GM12878 (cell line): ENCODE data around the gene SMC1B. TPM values are rescaled to one million over a fixed set of nuclear protein-coding genes. Genes with fewer than 3 reads are reported as not detected.
"Not testable (repeated sequence)": the region's sequence is repeated elsewhere in the genome, so short reads cannot be mapped to it uniquely, and the experiment has no call there.

Source experiments
- ATAC-seq: fragments of 200-7000 bp; cut with Tn5 transposase; 3 replicates; pipeline ENCODE4 v1.9.1; 2020; ENCODE audit warnings: mild to moderate bottlenecking, moderate library complexity
- BruUV-seq: library from RNA; stranded (reverse); fragments of 400-500 nt; replicated peaks from 2 replicates; lab custom pipeline; 2021; lab: Mats Ljungman, UMichigan
- CTCF ChIA-PET: fragments of 300-600 bp; sonication (Branson Sonifier 250); formaldehyde crosslinking; extraction: SDS; loops from one replicate; lab custom pipeline; 2021; ENCODE audit warnings: inconsistent platforms; lab: Yijun Ruan, JAX
- POLR2A ChIA-PET: fragments of 350-600 bp; formaldehyde crosslinking; extraction: SDS; loops from one replicate; lab custom pipeline; 2021; ENCODE audit warnings: inconsistent platforms; lab: Charles Lee
- RAD21 ChIA-PET: fragments of 300-600 bp; sonication (Branson Sonifier 250); formaldehyde crosslinking; loops from one replicate; lab custom pipeline; 2023; ENCODE audit warnings: antibody characterized with exemption; ENCODE audit not compliant: unreplicated experiment; lab: Charles Lee
- SMC1A ChIA-PET: fragments of 300-600 bp; sonication (Branson Sonifier 250); formaldehyde crosslinking; loops from one replicate; lab custom pipeline; 2023; ENCODE audit not compliant: unreplicated experiment, uncharacterized antibody; lab: Charles Lee
- DNase-seq: peaks from one replicate; pipeline ENCODE4 v3.0.0-alpha.2; 2011; ENCODE audit warnings: low read depth, low spot score
- FAIRE-seq: peaks from 3 replicates; lab custom pipeline; 2011; peaks lifted over from hg19 to GRCh38; lab: Jason Lieb, UNC
- H2AFZ ChIP-seq: 2 replicates; pipeline ENCODE4 v1.6.0; 2011; ENCODE audit warnings: low read depth, low read length, control low read depth; ENCODE audit not compliant: control insufficient read depth
- H3K27ac ChIP-seq: 2 replicates; pipeline ENCODE4 v1.5.1; 2011; ENCODE audit warnings: control low read depth; ENCODE audit not compliant: control insufficient read depth, insufficient read depth
- H3K27me3 ChIP-seq, 2 experiments: replicated peaks in 1 of 2; 2 replicates each; pipeline versions ENCODE4 v1.6.0 to v1.6.1; 2011; ENCODE audit warnings: low read length in 1 of 2; ENCODE audit not compliant: control insufficient read depth in 2 of 2, insufficient read depth in 2 of 2
- H3K36me3 ChIP-seq, 2 experiments: 2 replicates each; pipeline ENCODE4 v1.5.1; 2011; ENCODE audit warnings: low read length in 1 of 2; ENCODE audit not compliant: control insufficient read depth in 2 of 2, insufficient read depth in 2 of 2
- H3K4me1 ChIP-seq: 2 replicates; pipeline ENCODE4 v1.6.1; 2011; ENCODE audit warnings: mild to moderate bottlenecking, low read length, moderate library complexity, mixed read lengths; ENCODE audit not compliant: control insufficient read depth, insufficient read depth
- H3K4me2 ChIP-seq: 2 replicates; pipeline ENCODE4 v1.6.0; 2011; ENCODE audit warnings: control low read depth; ENCODE audit not compliant: control insufficient read depth, insufficient read depth
- H3K4me3 ChIP-seq: fragments of 200-600 bp; sonication (generic); 2 replicates; pipeline ENCODE4 v1.5.1; 2016
- H3K79me2 ChIP-seq: 2 replicates; pipeline ENCODE4 v1.6.0; 2011; ENCODE audit warnings: low read length; ENCODE audit not compliant: control insufficient read depth, insufficient read depth
- H3K9ac ChIP-seq: 2 replicates; pipeline ENCODE4 v1.8.0; 2011; ENCODE audit warnings: low read length, control low read depth, mixed read lengths; ENCODE audit not compliant: control insufficient read depth, insufficient read depth
- H3K9me3 ChIP-seq: replicated peaks from 3 replicates; pipeline ENCODE4 v1.5.1; 2011; ENCODE audit warnings: mild to moderate bottlenecking, low read length; ENCODE audit not compliant: control insufficient read depth, insufficient read depth
- H4K20me1 ChIP-seq: 2 replicates; pipeline ENCODE4 v1.6.0; 2011; ENCODE audit not compliant: control insufficient read depth, insufficient read depth
- JUNB ChIP-seq: IDR thresholded peaks from 2 replicates; pipeline ENCODE4 v1.6.1; 2016; ENCODE audit warnings: antibody characterized with exemption, mild to moderate bottlenecking
- KAT2A ChIP-seq: conservative IDR thresholded peaks from 2 replicates; pipeline ENCODE4 v1.6.1; 2011; ENCODE audit warnings: low read depth, low read length; ENCODE audit not compliant: control insufficient read depth
- MEF2B ChIP-seq: fragments of 450-650 bp; IDR thresholded peaks from 2 replicates; pipeline ENCODE4 v1.6.1; 2018; ENCODE audit warnings: mild to moderate bottlenecking, moderate library complexity; ENCODE audit not compliant: partially characterized antibody, poor library complexity, severe bottlenecking
- USF2 ChIP-seq: IDR thresholded peaks from 2 replicates; pipeline ENCODE4 v1.6.1; 2011; ENCODE audit warnings: low read depth, low read length, improper control_type of control experiment, borderline replicate concordance
- WRNIP1 ChIP-seq: IDR thresholded peaks from 2 replicates; pipeline ENCODE4 v1.6.1; 2011; ENCODE audit warnings: low read depth, low read length, improper control_type of control experiment, borderline replicate concordance
- WGBS: methylation state at CpG from one replicate; pipeline ENCODE4 v1.1.6; 2016; ENCODE audit warnings: low lambda C conversion rate; ENCODE audit not compliant: insufficient replicate concordance, insufficient coverage; ENCODE audit errors: missing lambda C conversion rate; 5-methylcytosine and 5-hydroxymethylcytosine counted together
- in situ Hi-C: fragments of 300-500 bp; cut with MboI; formaldehyde crosslinking; loops from 9 replicates; pipeline ENCODE4 v1.14.3; 2018; ENCODE audit warnings: mixed read lengths
- intact Hi-C: fragments of 100-400 bp; cut with micrococcal nuclease; formaldehyde crosslinking; loops from one replicate; pipeline ENCODE4 v1.14.2; 2022; ENCODE audit not compliant: unreplicated experiment
- polyA plus RNA-seq, 11 experiments: library from polyadenylated mRNA; depleted of rRNA in 4 of 11; unstranded in 6 of 11; stranded (reverse) in 5 of 11; fragments of >200 nt; fragmentation: Nextera tagmentation in 4 of 11; fragmentation: Illumina TruSeq in 1 of 11; extraction: Ambion mirVana in 4 of 11; extraction: Trizol in 1 of 11; gene quantifications; 1 replicate in 1 of 11; 2 replicates in 10 of 11; pipeline versions ENCODE4 v1.2.1 to v1.2.3, GENCODE V29; 2011 to 2016; ENCODE audit warnings: inconsistent platforms in 2 of 11, missing spikeins in 2 of 11, low read depth in 1 of 11
- total RNA-seq, 4 experiments: library from RNA; depleted of rRNA in 3 of 4; stranded (reverse); fragments of >200 nt in 3 of 4; fragmentation: Illumina TruSeq in 1 of 4; extraction: Trizol in 1 of 4; gene quantifications; 2 replicates each; pipeline versions ENCODE4 v1.2.1 to v1.2.3, GENCODE V29; 2013 to 2021

Gene SMC1B
- total and polyA plus RNA-seq, 10 of the 15 experiments (the other 5 are each of a cell fraction or from before 2014, with no cell fraction given) = not detected

DNA sequence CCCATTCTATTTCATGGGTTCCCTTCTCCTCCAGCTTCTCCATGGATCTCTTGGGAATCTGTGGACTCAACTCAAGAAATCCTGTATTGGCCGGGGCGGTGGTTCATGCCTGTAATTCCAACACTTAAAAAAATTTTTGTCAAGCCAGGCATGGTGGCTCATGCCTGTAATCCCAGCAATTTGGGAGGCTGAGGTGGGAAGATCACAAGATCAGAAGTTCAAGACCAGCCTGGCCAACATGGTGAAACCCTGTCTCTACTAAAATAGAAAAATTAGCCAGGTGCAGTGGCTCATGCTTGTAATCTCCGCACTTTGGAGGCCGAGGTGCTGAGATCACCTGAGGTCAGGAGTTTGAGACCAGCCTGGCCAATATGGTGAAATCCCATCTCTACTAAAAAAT, 34.2 kb upstream of the SMC1B start:
- RAD21 ChIA-PET = interaction anchor here (0.5 kb wide), 1 partner anchor 304 kb away, joined by 3 read pairs; no protein-coding TSS in a partner anchor
- intact Hi-C loops, H3K9me3 ChIP-seq, H3K27ac ChIP-seq, H3K79me2 ChIP-seq, H3K9ac ChIP-seq, in situ Hi-C loops, H3K4me2 ChIP-seq, FAIRE-seq, BruUV-seq, H3K4me3 ChIP-seq, POLR2A ChIA-PET, H3K36me3 ChIP-seq, H4K20me1 ChIP-seq, ATAC-seq, H3K27me3 ChIP-seq, H3K4me1 ChIP-seq, DNase-seq, H2AFZ ChIP-seq, CTCF ChIA-PET, SMC1A ChIA-PET: not testable (repeated sequence)
- 38% methylated on average over 4 of the region's 4 CpGs for WGBS

DNA sequence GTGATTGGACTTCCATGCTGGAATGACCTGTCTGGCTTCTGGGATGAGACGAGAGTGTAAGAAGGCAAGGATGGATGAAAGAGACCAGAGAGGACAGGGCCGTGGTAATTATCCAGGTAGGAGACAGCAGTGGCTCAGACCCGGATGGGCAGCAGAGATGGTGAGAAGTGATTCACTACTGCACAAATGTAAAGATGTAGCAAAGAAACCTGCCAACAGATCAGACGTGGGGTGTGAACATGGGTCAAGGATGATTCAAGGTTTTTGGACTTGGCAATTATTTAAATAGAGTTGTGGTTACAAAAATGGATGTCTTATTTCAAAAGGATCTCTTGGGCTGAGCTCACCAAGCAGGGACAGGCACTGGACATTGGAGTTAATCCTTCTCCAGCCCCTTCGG, 32.8 kb upstream of the SMC1B start:
- Histone ChIP-seq H3K4me3 (no peak overlapping the region), H3K27ac (no peak overlapping the region), H3K79me2 (no peaks in the 10 kb centered on the region), H3K36me3 (no peaks in the 10 kb centered on the region), H2AFZ (no peak overlapping the region), H3K27me3 (no peaks in the 10 kb centered on the region; a peak in 1 of 4 replicates), H4K20me1 (no peaks in the 10 kb centered on the region), H3K9me3 (no peaks in the 10 kb centered on the region), H3K4me1 (no peaks in the 10 kb centered on the region), H3K9ac (no peak overlapping the region), H3K4me2 (no peak overlapping the region)
- ChIA-PET SMC1A (no interaction called here), POLR2A (no interaction called here), RAD21 (no interaction called here), CTCF (no interaction called here)
- TF ChIP-seq WRNIP1 (no peak), MEF2B (no peak), USF2 (no peak), KAT2A (no peak), JUNB (no peak)
- ATAC-seq = no peak
- FAIRE-seq = no peak
- intact Hi-C loops = no loop called here
- in situ Hi-C loops = no loop called here
- 27% methylated on average over 5 of the region's 5 CpGs for WGBS
- BruUV-seq = no TSS peak
- DNase-seq = no peak
